Measurements from ENCODE around the gene CDKN2B. TPM values are rescaled to one million over a fixed set of nuclear protein-coding genes. Genes with fewer than 3 reads are reported as not detected.
A peak's percentile ranks its signal among the peaks of the same experiment; 100 is the strongest.

Gene CDKN2B
- total and polyA plus RNA-seq, 2 experiments from 2014 or later = 0.21 to 1.8 TPM

- H3K4me1 ChIP-seq (ENCODE audit: low read depth) = no peaks in the 10 kb centered on the region
- no peak overlapping the region for H3K4me3 ChIP-seq
- no peaks in the 10 kb centered on the region for H3K27me3 ChIP-seq
- DNase-seq (ENCODE audit: low read depth in 1 of 2, low spot score in 1 of 2) = no peak
- no peak overlapping the region for H3K27ac ChIP-seq
- TF ChIP-seq CTCF (IDR thresholded peaks at IDR 0.05; ENCODE audit: low read depth, low read length) = no peak
- no peaks in the 10 kb centered on the region for H3K36me3 ChIP-seq
- no peaks in the 10 kb centered on the region for H3K9me3 ChIP-seq (ENCODE audit: low read depth)
These were observed 19.3 kb upstream of the CDKN2B start for GRCh38 chr9:22028394-22028793.

GRCh38 chr9:22026696-22027095 is 17.6 kb upstream of the CDKN2B start:
- Histone ChIP-seq H3K27me3 (no peaks in the 10 kb centered on the region), H3K36me3 (no peaks in the 10 kb centered on the region), H3K4me1 (ENCODE audit: low read depth) (no peaks in the 10 kb centered on the region), H3K9me3 (ENCODE audit: low read depth) (no peaks in the 10 kb centered on the region), H3K4me3 (no peak overlapping the region), H3K27ac (no peak overlapping the region)
- no peak for DNase-seq (ENCODE audit: low read depth in 1 of 2, low spot score in 1 of 2)
- no peak for TF ChIP-seq CTCF (IDR thresholded peaks at IDR 0.05; ENCODE audit: low read depth, low read length)

- DNase-seq (ENCODE audit: low read depth in 1 of 2, low spot score in 1 of 2) = no peak
- Histone ChIP-seq H3K9me3 (ENCODE audit: low read depth) (no peaks in the 10 kb centered on the region), H3K4me1 (ENCODE audit: low read depth) (no peaks in the 10 kb centered on the region), H3K36me3 (no peaks in the 10 kb centered on the region), H3K27me3 (no peaks in the 10 kb centered on the region), H3K27ac (no peak overlapping the region), H3K4me3 (no peak overlapping the region)
- no peak for TF ChIP-seq CTCF (IDR thresholded peaks at IDR 0.05; ENCODE audit: low read depth, low read length)
These were observed 13.3 kb upstream of the CDKN2B start for GRCh38 chr9:22022396-22022795.

- H3K9me3 ChIP-seq (ENCODE audit: low read depth) = no peaks in the 10 kb centered on the region
- no peaks in the 10 kb centered on the region for H3K4me1 ChIP-seq (ENCODE audit: low read depth)
- peaks cover 37% of the 10 kb centered on the region for H3K27me3 ChIP-seq
- H3K27ac ChIP-seq = no peak overlapping the region
- TF ChIP-seq CTCF (IDR thresholded peaks at IDR 0.05; ENCODE audit: low read depth, low read length) = no peak
- H3K4me3 ChIP-seq = no peak overlapping the region
- DNase-seq (ENCODE audit: low read depth in 1 of 2, low spot score in 1 of 2) = peak; percentile 68 to 86
- H3K36me3 ChIP-seq = no peaks in the 10 kb centered on the region
These were observed 1.9 kb upstream of the CDKN2B start for GRCh38 chr9:22010866-22011625.

- peaks cover 53% of the 10 kb centered on the region for H3K27me3 ChIP-seq
- no peak for DNase-seq (ENCODE audit: low read depth in 1 of 2, low spot score in 1 of 2)
- H3K9me3 ChIP-seq (ENCODE audit: low read depth) = no peaks in the 10 kb centered on the region
- no peaks in the 10 kb centered on the region for H3K36me3 ChIP-seq
- H3K27ac ChIP-seq = no peak overlapping the region
- peak; percentile 8 for TF ChIP-seq CTCF (IDR thresholded peaks at IDR 0.05; ENCODE audit: low read depth, low read length)
- H3K4me3 ChIP-seq = peak overlapping the region; percentile 51
- H3K4me1 ChIP-seq (ENCODE audit: low read depth) = no peaks in the 10 kb centered on the region
These were observed 382 bp upstream of the CDKN2B start for GRCh38 chr9:22009506-22009867.

All from cardiac muscle cell (in vitro differentiated cells and primary cell).